AG08396 (cell line): ENCODE measurements around the gene PPP1R7.
"Not testable (repeated sequence)": the region's sequence is repeated elsewhere in the genome, so short reads cannot be mapped to it uniquely, and the experiment has no call there.

ENCODE experiments used
- DNase-seq: peaks from one replicate; pipeline ENCODE4 v3.0.0; 2012; ENCODE audit warnings: low spot score, mixed read lengths

PPP1R7 gene

GRCh38 chr2:241149925-241150659 lies at the start of gene PPP1R7:
TSS of gene PPP1R7 (plus strand) at chr2:241150467. CDS start at chr2:241150496, 29 bp downstream.
- peak; percentile 99 for DNase-seq

GRCh38 chr2:241102239-241102803 lies 47.9 kb upstream of the PPP1R7 start, which contains the start of gene MTERF4:
TSS of gene MTERF4 (minus strand) at chr2:241102287. CDS start at chr2:241102273, 14 bp downstream.
- peak; percentile 94 for DNase-seq

- no peak for DNase-seq
Measured at GRCh38 chr2:241103176-241103595, 47.1 kb upstream of the PPP1R7 start.

GRCh38 chr2:241104611-241105010 lies 45.7 kb upstream of the PPP1R7 start:
- not testable (repeated sequence) for DNase-seq

- DNase-seq, result no peak
Measured at GRCh38 chr2:241105641-241106040, 44.6 kb upstream of the PPP1R7 start.

- DNase-seq, result no peak
Measured at GRCh38 chr2:241107031-241107783, 43.1 kb upstream of the PPP1R7 start.

- DNase-seq, result no peak
Measured at GRCh38 chr2:241108271-241109209, 41.7 kb upstream of the PPP1R7 start.

GRCh38 chr2:241109210-241110088 lies 40.8 kb upstream of the PPP1R7 start:
- DNase-seq, result no peak

GRCh38 chr2:241110089-241110606 lies 40.1 kb upstream of the PPP1R7 start:
- no peak for DNase-seq

- no peak for DNase-seq
Measured at GRCh38 chr2:241110607-241111439, 39.4 kb upstream of the PPP1R7 start.

GRCh38 chr2:241111440-241111805 lies 38.8 kb upstream of the PPP1R7 start:
- no peak for DNase-seq

- DNase-seq, result no peak
Measured at GRCh38 chr2:241112046-241112445, 38.2 kb upstream of the PPP1R7 start.

GRCh38 chr2:241112592-241112991 lies 37.7 kb upstream of the PPP1R7 start:
- no peak for DNase-seq

GRCh38 chr2:241114836-241115235 lies 35.4 kb upstream of the PPP1R7 start:
- no peak for DNase-seq

GRCh38 chr2:241115361-241115760 lies 34.9 kb upstream of the PPP1R7 start:
- DNase-seq, result no peak

- no peak for DNase-seq
Measured at GRCh38 chr2:241116606-241117560, 33.4 kb upstream of the PPP1R7 start.

GRCh38 chr2:241118737-241119505 lies 31.3 kb upstream of the PPP1R7 start:
- no peak for DNase-seq

GRCh38 chr2:241120440-241120839 lies 29.8 kb upstream of the PPP1R7 start:
- DNase-seq, result no peak
